H1 (cell line): Measurements from ENCODE around the gene ABCA1. TPM values are rescaled to one million over a fixed set of nuclear protein-coding genes. Genes with fewer than 3 reads are reported as not detected.

Experiments used
- ATF2 ChIP-seq: IDR thresholded peaks from 2 replicates; pipeline ENCODE4 v1.6.1; 2012; ENCODE audit warnings: low read length, inconsistent platforms
- CTCF ChIP-seq, 3 experiments: IDR thresholded peaks; 1 replicate in 2 of 3; 2 replicates in 1 of 3; pipeline versions ENCODE4 v1.5.1 to v1.6.1; 2011; ENCODE audit warnings: low read length in 3 of 3, mild to moderate bottlenecking in 3 of 3, inconsistent platforms in 2 of 3, low read depth in 1 of 3, moderate library complexity in 1 of 3; ENCODE audit not compliant: insufficient read depth in 1 of 3; ENCODE audit errors: control extremely low read depth in 1 of 3
- POLR2A ChIP-seq, 2 experiments: IDR thresholded peaks; 1 replicate in 1 of 2; 2 replicates in 1 of 2; pipeline ENCODE4 v1.6.1; 2011; ENCODE audit warnings: low read depth in 2 of 2, low read length in 2 of 2, mild to moderate bottlenecking in 2 of 2; ENCODE audit errors: control extremely low read depth in 1 of 2
- RBBP5 ChIP-seq: IDR thresholded peaks from 2 replicates; pipeline ENCODE4 v1.7.1; 2012; ENCODE audit warnings: low read depth, mild to moderate bottlenecking, inconsistent platforms, low read length, moderate library complexity, borderline replicate concordance
- SIX5 ChIP-seq: IDR thresholded peaks from 2 replicates; pipeline ENCODE4 v1.6.1; 2011; ENCODE audit warnings: mild to moderate bottlenecking, low read depth, low read length
- polyA plus RNA-seq, 7 experiments: library from polyadenylated mRNA; depleted of rRNA in 3 of 7; stranded (reverse) in 5 of 7; unstranded in 2 of 7; fragments of >200 nt in 5 of 7; fragments of 200-250 nt in 2 of 7; gene quantifications; 1 replicate in 5 of 7; 2 replicates in 1 of 7; 4 replicates in 1 of 7; pipeline versions ENCODE4 v1.2.1 to v1.2.3, GENCODE V29; 2011 to 2013; ENCODE audit warnings: missing spikeins in 2 of 7, mixed read lengths in 2 of 7
- total RNA-seq: library from RNA; stranded (reverse); fragmentation: NEBNext Ultra II Directional; extraction: Animal tissue kit (Norgen Biotek cat#: 25700); gene quantifications from 2 replicates; pipeline ENCODE4 v1.2.1, GENCODE V29; 2021

ABCA1 gene
- total and polyA plus RNA-seq, 2 of the 8 experiments (the other 6 are each of a cell fraction or from before 2014, with no cell fraction given) = 6.9 to 7.8 TPM

- TF ChIP-seq ATF2 (no peak), RBBP5 (no peak), POLR2A (IDR thresholded peaks at IDR 0.05; ENCODE audit: control extremely low read depth in 1 of 2, low read depth in 2 of 2, low read length in 2 of 2) (no peak), SIX5 (no peak), CTCF (IDR thresholded peaks at IDR 0.05; ENCODE audit: control extremely low read depth in 1 of 3, insufficient read depth in 1 of 3, low read depth in 1 of 3, low read length in 3 of 3) (no peak)
Observed at GRCh38 chr9:104765138-104765537, 162.8 kb downstream of the ABCA1 start (continued).
